HepG2 (cell line): ENCODE data around the gene HENMT1. TPM values are rescaled to one million over a fixed set of nuclear protein-coding genes. Genes with fewer than 3 reads are reported as not detected.
"Not testable (repeated sequence)": the region's sequence is repeated elsewhere in the genome, so short reads cannot be mapped to it uniquely, and the experiment has no call there.

Experiments used
- ATAC-seq: fragments of 200-7000 bp; cut with Tn5 transposase; 3 replicates; pipeline ENCODE4 v1.9.1; 2020; ENCODE audit warnings: mild to moderate bottlenecking, moderate library complexity
- BruUV-seq: library from RNA; stranded (reverse); fragments of 400-500 nt; replicated peaks from 2 replicates; lab custom pipeline; 2021; lab: Mats Ljungman, UMichigan
- CTCF ChIA-PET: fragments of 300-600 bp; formaldehyde crosslinking; extraction: SDS; loops from one replicate; lab custom pipeline; 2021; ENCODE audit warnings: low total read pairs, inconsistent platforms, low intra/inter-chr PET ratio; lab: Yijun Ruan, JAX
- POLR2A ChIA-PET: fragments of 350-600 bp; sonication (Branson Sonifier 250); formaldehyde crosslinking; loops from one replicate; lab custom pipeline; 2020; ENCODE audit warnings: antibody characterized with exemption, inconsistent platforms; lab: Yijun Ruan, JAX
- DNase-seq: peaks from one replicate; pipeline ENCODE4 v3.0.0-alpha.2; 2015; ENCODE audit warnings: low spot score
- FAIRE-seq: peaks from 3 replicates; lab custom pipeline; 2011; peaks lifted over from hg19 to GRCh38; lab: Jason Lieb, UNC
- H2AFZ ChIP-seq: one replicate; pipeline ENCODE4 v1.6.1; 2011; ENCODE audit warnings: low read length, inconsistent platforms
- H3K27ac ChIP-seq: fragments of 300-600 bp; 3 replicates; pipeline ENCODE4 v1.8.0; 2011; ENCODE audit warnings: mixed run types, mild to moderate bottlenecking, mixed read lengths, low read length, inconsistent platforms; ENCODE audit not compliant: insufficient read depth; ENCODE audit errors: extremely low read length
- H3K27me3 ChIP-seq, 2 experiments: fragments of 200-600 bp in 1 of 2; 2 replicates in 1 of 2; 3 replicates in 1 of 2; pipeline versions ENCODE4 v1.6.0 to v1.8.0; 2011; ENCODE audit warnings: low read length in 2 of 2, mild to moderate bottlenecking in 2 of 2, moderate library complexity in 2 of 2, inconsistent platforms in 1 of 2; ENCODE audit not compliant: insufficient read depth in 2 of 2, control insufficient read depth in 1 of 2
- H3K36me3 ChIP-seq, 2 experiments: fragments of 200-600 bp in 1 of 2; replicated peaks in 1 of 2; 2 replicates in 1 of 2; 3 replicates in 1 of 2; pipeline versions ENCODE4 v1.5.1 to v1.8.0; 2011; ENCODE audit warnings: low read length in 2 of 2, inconsistent platforms in 1 of 2; ENCODE audit not compliant: insufficient read depth in 2 of 2, control insufficient read depth in 1 of 2
- H3K4me1 ChIP-seq: 2 replicates; pipeline ENCODE4 v1.5.1; 2012; ENCODE audit warnings: low read length, inconsistent platforms; ENCODE audit not compliant: insufficient read depth
- H3K4me2 ChIP-seq: 2 replicates; pipeline ENCODE4 v1.6.0; 2011; ENCODE audit warnings: low read depth, low read length, inconsistent platforms
- H3K4me3 ChIP-seq, 3 experiments: fragments of 200-600 bp in 1 of 3; sonication (generic), shearing (Covaris generic) in 1 of 3; replicated peaks in 1 of 3; 2 replicates each; pipeline ENCODE4 v1.5.1; 2011 to 2016; ENCODE audit warnings: low read length in 3 of 3, inconsistent platforms in 2 of 3, low read depth in 2 of 3, mild to moderate bottlenecking in 2 of 3, control low read depth in 1 of 3, mixed read lengths in 1 of 3; ENCODE audit not compliant: insufficient read depth in 1 of 3
- H3K79me2 ChIP-seq: one replicate; pipeline ENCODE4 v1.6.1; 2011; ENCODE audit warnings: low read length, inconsistent platforms; ENCODE audit not compliant: insufficient read depth
- H3K9ac ChIP-seq: 2 replicates; pipeline ENCODE4 v1.6.0; 2011; ENCODE audit warnings: mild to moderate bottlenecking, low read depth, low read length, inconsistent platforms; ENCODE audit not compliant: insufficient read depth
- H3K9me3 ChIP-seq: 2 replicates; pipeline ENCODE4 v1.5.1; 2012; ENCODE audit warnings: mild to moderate bottlenecking, low read length
- H4K20me1 ChIP-seq: 2 replicates; pipeline ENCODE4 v1.6.0; 2011; ENCODE audit warnings: inconsistent platforms, mild to moderate bottlenecking, low read length, moderate library complexity; ENCODE audit not compliant: insufficient read depth
- NFE2 ChIP-seq: sonication (generic); formaldehyde crosslinking; IDR thresholded peaks from 2 replicates; pipeline ENCODE4 v1.4.0; 2020; ENCODE audit warnings: missing genetic modification reagents
- SRF ChIP-seq: IDR thresholded peaks from 2 replicates; pipeline ENCODE4 v1.6.1; 2011; ENCODE audit warnings: mild to moderate bottlenecking, low read depth, low read length, moderate library complexity
- ZNF552 ChIP-seq: sonication (generic); formaldehyde crosslinking; IDR thresholded peaks from 2 replicates; pipeline ENCODE4 v1.9.0; 2022; ENCODE audit warnings: missing genetic modification reagents, mild to moderate bottlenecking, borderline replicate concordance
- ZNF629 ChIP-seq: sonication (generic); formaldehyde crosslinking; conservative IDR thresholded peaks from 2 replicates; pipeline ENCODE4 v1.5.0; 2020; ENCODE audit warnings: missing genetic modification reagents
- WGBS: methylation state at CpG from one replicate; pipeline ENCODE4 v1.1.6; 2017; ENCODE audit warnings: low lambda C conversion rate; 5-methylcytosine and 5-hydroxymethylcytosine counted together
- in situ Hi-C: cut with HindIII; loops from 2 replicates; pipeline ENCODE4 v1.10.0; 2017; ENCODE audit warnings: low pct_unique_long_range_greater_than_20kb; ENCODE audit not compliant: extremely low pct_ligation_motif_present
- intact Hi-C: fragments of 100-400 bp; cut with micrococcal nuclease; formaldehyde crosslinking; loops from one replicate; pipeline ENCODE4 v1.10.0; 2022; ENCODE audit not compliant: unreplicated experiment
- polyA plus RNA-seq, 8 experiments: library from polyadenylated mRNA; depleted of rRNA in 3 of 8; stranded (reverse) in 7 of 8; unstranded in 1 of 8; fragments of >200 nt; fragmentation: Illumina TruSeq in 4 of 8; extraction: Trizol in 4 of 8; gene quantifications; 2 replicates each; pipeline versions ENCODE4 v1.2.1 to v1.2.3, GENCODE V29; 2011 to 2016; ENCODE audit warnings: low read depth in 4 of 8, missing spikeins in 1 of 8, mixed read lengths in 1 of 8; ENCODE audit not compliant: insufficient read depth in 1 of 8
- total RNA-seq, 5 experiments: library from RNA; depleted of rRNA; stranded (reverse); fragments of >200 nt; fragmentation: Illumina TruSeq; extraction: Trizol; gene quantifications; 2 replicates each; pipeline ENCODE4 v1.2.3, GENCODE V29; 2016; ENCODE audit warnings: low read depth in 1 of 5

Gene HENMT1
- total and polyA plus RNA-seq, 2 of the 13 experiments (the other 11 are each of a cell fraction or from before 2014, with no cell fraction given), result not detected

- H3K9me3 ChIP-seq, BruUV-seq, intact Hi-C loops, ATAC-seq, H3K79me2 ChIP-seq, H3K4me1 ChIP-seq, CTCF ChIA-PET, H3K27me3 ChIP-seq, H4K20me1 ChIP-seq, H3K27ac ChIP-seq, DNase-seq, H3K9ac ChIP-seq, H3K36me3 ChIP-seq, H3K4me3 ChIP-seq, H3K4me2 ChIP-seq, in situ Hi-C loops, FAIRE-seq, H2AFZ ChIP-seq: not testable (repeated sequence)
- POLR2A ChIA-PET, result interaction anchor here (3.3 kb wide), 1 partner anchor 11 kb away, joined by 18 read pairs; the partner anchor contains the start of gene PRPF38B
- 14% methylated on average over 4 of the region's 4 CpGs for WGBS
- peak; percentile 70 for TF ChIP-seq SRF
Measured at GRCh38 chr1:108681701-108682100, 20.8 kb upstream of the HENMT1 start.

GRCh38 chr1:108679586-108680213 lies 18.8 kb upstream of the HENMT1 start:
- Histone ChIP-seq H3K4me1 (no peaks in the 10 kb centered on the region), H3K79me2 (no peaks in the 10 kb centered on the region), H3K27ac (no peak overlapping the region), H3K4me2 (peak overlapping the region; percentile 8; the same call in 1 of the 2 replicates), H3K27me3 (no peaks in the 10 kb centered on the region), H2AFZ (no peak overlapping the region), H3K9me3 (no peaks in the 10 kb centered on the region), H4K20me1 (no peaks in the 10 kb centered on the region), H3K36me3 (no peaks in the 10 kb centered on the region), H3K9ac (no peak overlapping the region), H3K4me3 (no peak overlapping the region)
- BruUV-seq, result no TSS peak
- POLR2A ChIA-PET, result interaction anchor here (2.4 kb wide), 1 partner anchor 12 kb away, joined by 12 read pairs; the partner anchor contains the start of gene PRPF38B
- no peak for ATAC-seq
- CTCF ChIA-PET, result no interaction called here
- intact Hi-C loops, result no loop called here
- 62% methylated on average over 10 of the region's 10 CpGs for WGBS
- FAIRE-seq, result no peak
- DNase-seq, result no peak
- in situ Hi-C loops, result no loop called here
- no peak for TF ChIP-seq ZNF552
- 0 out of 2 replicates have a peak, but pooled peaks have one; percentile 12 for TF ChIP-seq ZNF629
- no peak for TF ChIP-seq NFE2
